Measurements from ENCODE around the gene SHE. TPM values are rescaled to one million over a fixed set of nuclear protein-coding genes. Genes with fewer than 3 reads are reported as not detected.

Gene SHE
- polyA plus RNA-seq, result 10 to 100 TPM in 1 of 4 donors, 1 to 10 TPM in 2, under 1 TPM in 1; 0.67 to 15.5 (median 3.3) TPM
- long read RNA-seq, donor 1, result 0 reads
- long read RNA-seq, donor 2, result 0 reads
- long read RNA-seq, donor 3, partial matches to known transcripts, result 0 of 1 reads
- long read RNA-seq, donor 3, other reads (novel, unspliced or antisense), result 0 of 1 reads
- long read RNA-seq, donor 4, result 0 reads
- long read RNA-seq, donor 5, result 0 reads
- long read RNA-seq, donor 6, result 0 reads
- long read RNA-seq, donor 7, result 0 reads
- long read RNA-seq, donor 8, result 0 reads
- long read RNA-seq, donor 9, result 0 reads
- long read RNA-seq, donor 10, full-length matches to known transcripts, result 4 of 4 reads
- long read RNA-seq, donor 10, partial matches to known transcripts, result 0 of 4 reads
- long read RNA-seq, donor 10, other reads (novel, unspliced or antisense), result 0 of 4 reads

GRCh38 chr1:154502066-154502743, at the start of gene SHE, which contains the start of gene TDRD10:
TSS of gene SHE (minus strand) at chr1:154502412. CDS start at chr1:154502026, 386 bp downstream.
TSS of gene TDRD10 (plus strand) at chr1:154502219. CDS start at chr1:154506904, 4,685 bp downstream.
- Histone ChIP-seq H3K4me3 (ENCODE audit: low read depth in 1 of 3, low read length in 3 of 3) (peak within 1 kb of the TSS in 2 of 3 donors; percentile 22 to 49), H3K27me3 (ENCODE audit: control insufficient read depth in 3 of 3, insufficient read depth in 3 of 3, low read length in 3 of 3) (peaks cover 2 to 68% (median 7%) of the 10 kb centered on the region in 3 donors), H3K27ac (ENCODE audit: low read depth in 1 of 3, low read length in 2 of 3) (peak within 1 kb of the TSS in 1 of 3 donors; percentile 75), H3K4me1 (ENCODE audit: control insufficient read depth in 3 of 3, insufficient read depth in 2 of 3, low read depth in 1 of 3, low read length in 2 of 3) (no peaks in the 10 kb centered on the region), H3K9me3 (ENCODE audit: control insufficient read depth in 2 of 2, insufficient read depth in 1 of 2, low read depth in 1 of 2, low read length in 1 of 2) (peaks cover 0 to 9% of the 10 kb centered on the region in 2 donors), H3K36me3 (ENCODE audit: control insufficient read depth in 3 of 3, insufficient read depth in 2 of 3, low read depth in 1 of 3, low read length in 3 of 3) (no peaks in the 10 kb centered on the region)
- FAIRE-seq, result no peak
- DNase-seq, result peak in 1 of 2 donors; percentile 36
- 2 to 5% (median 4%) methylated on average over 43 to 90 of the region's 90 CpGs for WGBS, 3 donors

GRCh38 chr1:154551474-154551873, 49.3 kb upstream of the SHE start:
- no peak overlapping the region for H3K27ac ChIP-seq (ENCODE audit: low read depth in 1 of 3, low read length in 2 of 3)
- no peak for FAIRE-seq
- DNase-seq, result peak in 1 of 2 donors; percentile 34
- no peaks in the 10 kb centered on the region for H3K9me3 ChIP-seq (ENCODE audit: control insufficient read depth in 2 of 2, insufficient read depth in 1 of 2, low read depth in 1 of 2, low read length in 1 of 2)
- no peaks in the 10 kb centered on the region for H3K27me3 ChIP-seq (ENCODE audit: control insufficient read depth in 3 of 3, insufficient read depth in 3 of 3, low read length in 3 of 3)
- peaks cover 35 to 66% (median 46%) of the 10 kb centered on the region in 3 donors for H3K36me3 ChIP-seq (ENCODE audit: control insufficient read depth in 3 of 3, insufficient read depth in 2 of 3, low read depth in 1 of 3, low read length in 3 of 3)
- no peak overlapping the region for H3K4me3 ChIP-seq (ENCODE audit: low read depth in 1 of 3, low read length in 3 of 3)
- 42 to 70% (median 56%) methylated on average over 4 of the region's 4 CpGs for WGBS, 3 donors
- H3K4me1 ChIP-seq (ENCODE audit: control insufficient read depth in 3 of 3, insufficient read depth in 2 of 3, low read depth in 1 of 3, low read length in 2 of 3), result peaks cover 2 to 9% (median 4%) of the 10 kb centered on the region in 3 donors

- Histone ChIP-seq H3K36me3 (ENCODE audit: control insufficient read depth in 3 of 3, insufficient read depth in 2 of 3, low read depth in 1 of 3, low read length in 3 of 3) (peaks cover 33 to 62% (median 44%) of the 10 kb centered on the region in 3 donors), H3K4me3 (ENCODE audit: low read depth in 1 of 3, low read length in 3 of 3) (no peak overlapping the region), H3K27ac (ENCODE audit: low read depth in 1 of 3, low read length in 2 of 3) (no peak overlapping the region), H3K9me3 (ENCODE audit: control insufficient read depth in 2 of 2, insufficient read depth in 1 of 2, low read depth in 1 of 2, low read length in 1 of 2) (no peaks in the 10 kb centered on the region), H3K4me1 (ENCODE audit: control insufficient read depth in 3 of 3, insufficient read depth in 2 of 3, low read depth in 1 of 3, low read length in 2 of 3) (peaks cover 0 to 8% (median 4%) of the 10 kb centered on the region in 3 donors), H3K27me3 (ENCODE audit: control insufficient read depth in 3 of 3, insufficient read depth in 3 of 3, low read length in 3 of 3) (no peaks in the 10 kb centered on the region)
- FAIRE-seq (no peak), DNase-seq (no peak)
- WGBS, 3 donors, result 59 to 75% (median 74%) methylated on average over 6 of the region's 6 CpGs
Measured at GRCh38 chr1:154550657-154551056, 48.4 kb upstream of the SHE start.

GRCh38 chr1:154550070-154550469, 47.9 kb upstream of the SHE start:
- Histone ChIP-seq H3K27ac (ENCODE audit: low read depth in 1 of 3, low read length in 2 of 3) (no peak overlapping the region), H3K27me3 (ENCODE audit: control insufficient read depth in 3 of 3, insufficient read depth in 3 of 3, low read length in 3 of 3) (no peaks in the 10 kb centered on the region), H3K9me3 (ENCODE audit: control insufficient read depth in 2 of 2, insufficient read depth in 1 of 2, low read depth in 1 of 2, low read length in 1 of 2) (no peaks in the 10 kb centered on the region), H3K4me1 (ENCODE audit: control insufficient read depth in 3 of 3, insufficient read depth in 2 of 3, low read depth in 1 of 3, low read length in 2 of 3) (peaks cover 0 to 8% (median 4%) of the 10 kb centered on the region in 3 donors), H3K36me3 (ENCODE audit: control insufficient read depth in 3 of 3, insufficient read depth in 2 of 3, low read depth in 1 of 3, low read length in 3 of 3) (peaks cover 31 to 57% (median 42%) of the 10 kb centered on the region in 3 donors), H3K4me3 (ENCODE audit: low read depth in 1 of 3, low read length in 3 of 3) (no peak overlapping the region)
- FAIRE-seq (no peak), DNase-seq (no peak)
- 60 to 74% (median 63%) methylated on average over 5 of the region's 5 CpGs for WGBS, 3 donors

GRCh38 chr1:154549202-154549770, 47.1 kb upstream of the SHE start:
- H3K27ac ChIP-seq (ENCODE audit: low read depth in 1 of 3, low read length in 2 of 3), result no peak overlapping the region

GRCh38 chr1:154548028-154548427, 45.8 kb upstream of the SHE start:
- WGBS, 3 donors, result 13 to 33% (median 13%) methylated on average over 1 of the region's 1 CpG

More at GRCh38 chr1:154549202-154549770, 47.1 kb upstream of the SHE start:
- Histone ChIP-seq H3K4me3 (ENCODE audit: low read depth in 1 of 3, low read length in 3 of 3) (no peak overlapping the region), H3K36me3 (ENCODE audit: control insufficient read depth in 3 of 3, insufficient read depth in 2 of 3, low read depth in 1 of 3, low read length in 3 of 3) (peaks cover 26 to 49% (median 34%) of the 10 kb centered on the region in 3 donors), H3K27me3 (ENCODE audit: control insufficient read depth in 3 of 3, insufficient read depth in 3 of 3, low read length in 3 of 3) (no peaks in the 10 kb centered on the region), H3K9me3 (ENCODE audit: control insufficient read depth in 2 of 2, insufficient read depth in 1 of 2, low read depth in 1 of 2, low read length in 1 of 2) (no peaks in the 10 kb centered on the region), H3K4me1 (ENCODE audit: control insufficient read depth in 3 of 3, insufficient read depth in 2 of 3, low read depth in 1 of 3, low read length in 2 of 3) (peaks cover 0 to 8% (median 4%) of the 10 kb centered on the region in 3 donors)
- FAIRE-seq, result no peak
- DNase-seq, result no peak
- WGBS, 3 donors, result 69 to 80% (median 79%) methylated on average over 3 of the region's 3 CpGs

GRCh38 chr1:154547105-154547732, 45.0 kb upstream of the SHE start:
- FAIRE-seq (no peak), DNase-seq (no peak)
- Histone ChIP-seq H3K4me1 (ENCODE audit: control insufficient read depth in 3 of 3, insufficient read depth in 2 of 3, low read depth in 1 of 3, low read length in 2 of 3) (peaks cover 0 to 8% (median 4%) of the 10 kb centered on the region in 3 donors), H3K9me3 (ENCODE audit: control insufficient read depth in 2 of 2, insufficient read depth in 1 of 2, low read depth in 1 of 2, low read length in 1 of 2) (no peaks in the 10 kb centered on the region), H3K4me3 (ENCODE audit: low read depth in 1 of 3, low read length in 3 of 3) (no peak overlapping the region), H3K36me3 (ENCODE audit: control insufficient read depth in 3 of 3, insufficient read depth in 2 of 3, low read depth in 1 of 3, low read length in 3 of 3) (peaks cover 14 to 34% (median 17%) of the 10 kb centered on the region in 3 donors), H3K27me3 (ENCODE audit: control insufficient read depth in 3 of 3, insufficient read depth in 3 of 3, low read length in 3 of 3) (peaks cover 0 to 9% (median 0%) of the 10 kb centered on the region in 3 donors), H3K27ac (ENCODE audit: low read depth in 1 of 3, low read length in 2 of 3) (peak overlapping the region in 1 of 3 donors; percentile 49)
- 67 to 71% (median 69%) methylated on average over 11 of the region's 11 CpGs for WGBS, 3 donors

More at GRCh38 chr1:154548028-154548427, 45.8 kb upstream of the SHE start:
- H3K27ac ChIP-seq (ENCODE audit: low read depth in 1 of 3, low read length in 2 of 3), result no peak overlapping the region
- no peak overlapping the region for H3K4me3 ChIP-seq (ENCODE audit: low read depth in 1 of 3, low read length in 3 of 3)
- H3K36me3 ChIP-seq (ENCODE audit: control insufficient read depth in 3 of 3, insufficient read depth in 2 of 3, low read depth in 1 of 3, low read length in 3 of 3), result peaks cover 20 to 41% (median 25%) of the 10 kb centered on the region in 3 donors
- FAIRE-seq (no peak), DNase-seq (peak; percentile 16 to 25)
- peaks cover 0 to 8% (median 4%) of the 10 kb centered on the region in 3 donors for H3K4me1 ChIP-seq (ENCODE audit: control insufficient read depth in 3 of 3, insufficient read depth in 2 of 3, low read depth in 1 of 3, low read length in 2 of 3)
- H3K9me3 ChIP-seq (ENCODE audit: control insufficient read depth in 2 of 2, insufficient read depth in 1 of 2, low read depth in 1 of 2, low read length in 1 of 2), result no peaks in the 10 kb centered on the region
- peaks cover 0 to 4% (median 0%) of the 10 kb centered on the region in 3 donors for H3K27me3 ChIP-seq (ENCODE audit: control insufficient read depth in 3 of 3, insufficient read depth in 3 of 3, low read length in 3 of 3)
